OCI-LY3 (cell line): ENCODE data around the gene SNX25.

Experiments
- H2AFZ ChIP-seq: fragments of 200-600, 300-600 bp; shearing (Covaris generic); 2 replicates; pipeline ENCODE4 v1.6.0; 2014; ENCODE audit warnings: antibody characterized with exemption, low read depth, low read length
- H3K27ac ChIP-seq: fragments of 200-600, 300-600 bp; sonication (generic); 2 replicates; pipeline ENCODE4 v1.5.1; 2014; ENCODE audit warnings: mild to moderate bottlenecking, low read length, moderate library complexity, mixed read lengths
- H3K27me3 ChIP-seq: fragments of 200-600, 300-600 bp; sonication (generic); 2 replicates; pipeline ENCODE4 v1.6.1; 2014; ENCODE audit warnings: low read depth, low read length, mixed read lengths
- H3K36me3 ChIP-seq: fragments of 200-600, 300-600 bp; sonication (generic); replicated peaks from 2 replicates; pipeline ENCODE3; 2014; ENCODE audit warnings: low read depth, low read length, mixed read lengths
- H3K4me1 ChIP-seq: fragments of 300-600, 200-600 bp; sonication (generic); 2 replicates; pipeline ENCODE4 v1.6.1; 2014; ENCODE audit warnings: low read length, mixed read lengths
- H3K4me2 ChIP-seq: fragments of 200-600, 300-600 bp; sonication (generic); 2 replicates; pipeline ENCODE4 v1.6.1; 2014; ENCODE audit warnings: low read length, mixed read lengths
- H3K4me3 ChIP-seq: fragments of 300-600, 200-600 bp; sonication (generic); 2 replicates; pipeline ENCODE4 v1.5.1; 2014; ENCODE audit warnings: antibody characterized with exemption, mild to moderate bottlenecking, low read length, moderate library complexity
- H3K79me2 ChIP-seq: fragments of 300-600, 200-600 bp; shearing (Covaris generic); 2 replicates; pipeline ENCODE4 v1.6.1; 2014; ENCODE audit warnings: mild to moderate bottlenecking, low read length, mixed read lengths
- H3K9ac ChIP-seq: fragments of 300-600, 200-600 bp; shearing (Covaris generic); 2 replicates; pipeline ENCODE4 v1.6.0; 2014; ENCODE audit warnings: mild to moderate bottlenecking, low read length, moderate library complexity
- H3K9me3 ChIP-seq: fragments of 200-600, 300-600 bp; shearing (Covaris generic); 2 replicates; pipeline ENCODE4 v1.6.1; 2014; ENCODE audit warnings: low read length, mixed read lengths; ENCODE audit not compliant: insufficient read depth
- H4K20me1 ChIP-seq: fragments of 200-600, 300-600 bp; sonication (generic); 2 replicates; pipeline ENCODE4 v1.6.1; 2016; ENCODE audit warnings: low read length, mixed read lengths; ENCODE audit not compliant: insufficient read depth
- CTCF ChIP-seq: fragments of 200-600, 300-600 bp; sonication (generic); IDR thresholded peaks from 2 replicates; pipeline ENCODE4 v1.5.1; 2014; ENCODE audit warnings: antibody characterized with exemption, low read length, low read depth
- EZH2phosphoT487 ChIP-seq: fragments of 200-600 bp; shearing (Covaris generic); IDR thresholded peaks from 2 replicates; pipeline ENCODE4 v1.6.1; 2018; ENCODE audit warnings: antibody characterized with exemption, mixed run types, low read depth

SNX25 gene

GRCh38 chr4:185396724-185397385, 187.5 kb downstream of the SNX25 start, which contains the start of gene ANKRD37:
TSS of gene ANKRD37 (plus strand) at chr4:185396841. CDS start at chr4:185396924, 83 bp downstream.
- H3K27me3 ChIP-seq: no peaks in the 10 kb centered on the region
- H3K36me3 ChIP-seq: peaks cover 17% of the 10 kb centered on the region
- peak within 1 kb of the TSS; percentile 77 for H3K27ac ChIP-seq
- H3K9ac ChIP-seq: peak within 1 kb of the TSS; percentile 72
- H2AFZ ChIP-seq: no peak within 1 kb of the TSS; the same call in 1 of the 2 replicates
- H3K4me2 ChIP-seq: peak within 1 kb of the TSS; percentile 91
- TF ChIP-seq EZH2phosphoT487 (no peak), CTCF (no peak)
- no peaks in the 10 kb centered on the region for H3K79me2 ChIP-seq
- peaks cover 23% of the 10 kb centered on the region for H3K4me1 ChIP-seq
- no peaks in the 10 kb centered on the region for H4K20me1 ChIP-seq
- no peaks in the 10 kb centered on the region for H3K9me3 ChIP-seq
- peak within 1 kb of the TSS; percentile 79 for H3K4me3 ChIP-seq

- peak overlapping the region; percentile 76 for H3K27ac ChIP-seq
- peak overlapping the region; percentile 62 for H3K9ac ChIP-seq
- H3K9me3 ChIP-seq: no peaks in the 10 kb centered on the region
- H3K4me3 ChIP-seq: peak overlapping the region; percentile 78
- H3K4me2 ChIP-seq: peak overlapping the region; percentile 91
- H3K27me3 ChIP-seq: no peaks in the 10 kb centered on the region
- H2AFZ ChIP-seq: no peak overlapping the region
- peaks cover 17% of the 10 kb centered on the region for H3K36me3 ChIP-seq
- no peaks in the 10 kb centered on the region for H4K20me1 ChIP-seq
- H3K4me1 ChIP-seq: peaks cover 23% of the 10 kb centered on the region
- no peaks in the 10 kb centered on the region for H3K79me2 ChIP-seq
- no peak for TF ChIP-seq EZH2phosphoT487
- no peak for TF ChIP-seq CTCF
Measured at GRCh38 chr4:185398618-185399017, 189.2 kb downstream of the SNX25 start.

- H3K4me2 ChIP-seq: peak overlapping the region; percentile 91
- TF ChIP-seq CTCF: no peak
- no peak for TF ChIP-seq EZH2phosphoT487
- H3K4me1 ChIP-seq: peaks cover 23% of the 10 kb centered on the region
- no peaks in the 10 kb centered on the region for H3K79me2 ChIP-seq
- H3K4me3 ChIP-seq: peak overlapping the region; percentile 78
- no peak overlapping the region for H2AFZ ChIP-seq
- peak overlapping the region; percentile 76; the same call in 1 of the 2 replicates for H3K27ac ChIP-seq
- no peaks in the 10 kb centered on the region for H3K9me3 ChIP-seq
- no peaks in the 10 kb centered on the region for H4K20me1 ChIP-seq
- peak overlapping the region; percentile 62; the same call in 1 of the 2 replicates for H3K9ac ChIP-seq
- H3K36me3 ChIP-seq: peaks cover 17% of the 10 kb centered on the region
- no peaks in the 10 kb centered on the region for H3K27me3 ChIP-seq
Measured at GRCh38 chr4:185399466-185399865, 190.1 kb downstream of the SNX25 start.

- H3K27me3 ChIP-seq: no peaks in the 10 kb centered on the region
- no peaks in the 10 kb centered on the region for H3K79me2 ChIP-seq
- no peak overlapping the region for H3K9ac ChIP-seq
- no peaks in the 10 kb centered on the region for H3K9me3 ChIP-seq
- no peaks in the 10 kb centered on the region for H4K20me1 ChIP-seq
- no peak overlapping the region for H3K4me2 ChIP-seq
- H3K36me3 ChIP-seq: peaks cover 15% of the 10 kb centered on the region
- no peak for TF ChIP-seq CTCF
- TF ChIP-seq EZH2phosphoT487: no peak
- H3K4me1 ChIP-seq: peaks cover 28% of the 10 kb centered on the region
- H2AFZ ChIP-seq: no peak overlapping the region
- no peak overlapping the region for H3K4me3 ChIP-seq
- H3K27ac ChIP-seq: no peak overlapping the region
Measured at GRCh38 chr4:185404031-185404430, 194.6 kb downstream of the SNX25 start.
